Muscle layer of colon (tissue), 2 donors: ENCODE data around the gene MAG.

Experiments
- H3K27ac ChIP-seq: one replicate; pipeline ENCODE4 v1.7.0; 2013; ENCODE audit warnings: low read depth, mild to moderate bottlenecking, low read length, moderate library complexity
- H3K27me3 ChIP-seq, 2 donors: one replicate each; pipeline ENCODE4 v1.7.0; 2013; ENCODE audit warnings: low read length in 2 of 2, mild to moderate bottlenecking in 2 of 2; ENCODE audit not compliant: insufficient read depth in 2 of 2, control insufficient read depth in 1 of 2
- H3K36me3 ChIP-seq: one replicate; pipeline ENCODE4 v1.7.0; 2013; ENCODE audit warnings: mild to moderate bottlenecking, low read length; ENCODE audit not compliant: insufficient read depth
- H3K4me1 ChIP-seq: one replicate; pipeline ENCODE4 v1.7.0; 2013; ENCODE audit warnings: mild to moderate bottlenecking, low read length; ENCODE audit not compliant: insufficient read depth
- H3K4me3 ChIP-seq, 2 donors: one replicate each; pipeline ENCODE4 v1.7.0; 2013; ENCODE audit warnings: low read length in 2 of 2, low read depth in 1 of 2, mild to moderate bottlenecking in 1 of 2, moderate library complexity in 1 of 2
- H3K9ac ChIP-seq: one replicate; pipeline ENCODE4 v1.7.0; 2013; ENCODE audit warnings: low read length
- H3K9me3 ChIP-seq: one replicate; pipeline ENCODE4 v1.7.0; 2013; ENCODE audit warnings: mild to moderate bottlenecking, low read length
- donor health status: abdominal sarcoma.
- donor health status: Adenocarcinoma of cecum.

The MAG gene

DNA sequence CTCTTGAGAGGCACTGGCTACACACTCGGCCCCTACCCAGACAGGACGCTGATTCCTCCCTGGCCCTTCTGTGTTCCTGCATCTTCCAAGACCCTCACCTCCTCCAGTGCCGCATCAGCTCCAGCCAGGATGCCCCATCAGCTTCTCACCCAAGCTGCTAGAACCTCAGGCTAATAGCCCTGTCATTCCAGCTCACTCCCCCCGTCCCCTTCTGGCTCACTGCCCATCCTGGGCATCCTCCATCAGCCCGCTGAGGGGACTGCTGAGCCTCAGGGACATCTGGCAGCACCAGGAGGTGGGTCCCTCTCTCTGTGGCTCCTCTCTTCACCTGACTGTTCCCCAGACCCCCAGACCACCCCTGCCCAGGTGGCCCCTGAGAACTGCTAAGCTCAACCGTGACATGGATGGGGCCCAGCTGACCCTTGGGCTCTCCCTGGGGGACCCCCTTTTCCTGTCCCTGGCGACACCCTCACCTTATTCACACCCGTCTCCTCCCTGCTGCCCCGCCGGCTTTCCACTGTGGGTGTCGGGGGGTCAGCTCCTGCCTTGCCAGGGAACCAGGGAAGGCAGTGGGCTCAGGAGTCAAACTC lies 71.1 kb downstream of the MAG start:
- no peak overlapping the region for H3K4me3 ChIP-seq
- H3K9me3 ChIP-seq = no peaks in the 10 kb centered on the region
- H3K9ac ChIP-seq = no peak overlapping the region
- no peak overlapping the region for H3K27ac ChIP-seq
- no peaks in the 10 kb centered on the region for H3K36me3 ChIP-seq
- H3K27me3 ChIP-seq = peaks cover 0 to 4% of the 10 kb centered on the region in 2 donors
- H3K4me1 ChIP-seq = no peaks in the 10 kb centered on the region
